GM13977 (cell line): ENCODE data around the gene FA2H.
"Not testable (repeated sequence)": the region's sequence is repeated elsewhere in the genome, so short reads cannot be mapped to it uniquely, and the experiment has no call there.

Source experiments
- DNase-seq: peaks from one replicate; pipeline ENCODE4 v3.0.0; 2012; ENCODE audit warnings: low spot score
- in situ Hi-C: fragments of 300-500 bp; cut with MboI; formaldehyde crosslinking; loops from one replicate; pipeline ENCODE4 v1.12.0; 2022; ENCODE audit warnings: low sequenced_read_pairs, low pct_unique_long_range_greater_than_20kb, mixed read lengths, inconsistent platforms; ENCODE audit not compliant: unreplicated experiment
- TF ChIP-seq, protein P1 (sequence below): IDR thresholded peaks from 2 replicates; pipeline ENCODE4 v1.5.1; 2012; ENCODE audit warnings: mild to moderate bottlenecking, control low read depth; ENCODE audit not compliant: insufficient read depth; ENCODE audit errors: extremely low read depth, missing control alignments

The FA2H gene

DNA sequence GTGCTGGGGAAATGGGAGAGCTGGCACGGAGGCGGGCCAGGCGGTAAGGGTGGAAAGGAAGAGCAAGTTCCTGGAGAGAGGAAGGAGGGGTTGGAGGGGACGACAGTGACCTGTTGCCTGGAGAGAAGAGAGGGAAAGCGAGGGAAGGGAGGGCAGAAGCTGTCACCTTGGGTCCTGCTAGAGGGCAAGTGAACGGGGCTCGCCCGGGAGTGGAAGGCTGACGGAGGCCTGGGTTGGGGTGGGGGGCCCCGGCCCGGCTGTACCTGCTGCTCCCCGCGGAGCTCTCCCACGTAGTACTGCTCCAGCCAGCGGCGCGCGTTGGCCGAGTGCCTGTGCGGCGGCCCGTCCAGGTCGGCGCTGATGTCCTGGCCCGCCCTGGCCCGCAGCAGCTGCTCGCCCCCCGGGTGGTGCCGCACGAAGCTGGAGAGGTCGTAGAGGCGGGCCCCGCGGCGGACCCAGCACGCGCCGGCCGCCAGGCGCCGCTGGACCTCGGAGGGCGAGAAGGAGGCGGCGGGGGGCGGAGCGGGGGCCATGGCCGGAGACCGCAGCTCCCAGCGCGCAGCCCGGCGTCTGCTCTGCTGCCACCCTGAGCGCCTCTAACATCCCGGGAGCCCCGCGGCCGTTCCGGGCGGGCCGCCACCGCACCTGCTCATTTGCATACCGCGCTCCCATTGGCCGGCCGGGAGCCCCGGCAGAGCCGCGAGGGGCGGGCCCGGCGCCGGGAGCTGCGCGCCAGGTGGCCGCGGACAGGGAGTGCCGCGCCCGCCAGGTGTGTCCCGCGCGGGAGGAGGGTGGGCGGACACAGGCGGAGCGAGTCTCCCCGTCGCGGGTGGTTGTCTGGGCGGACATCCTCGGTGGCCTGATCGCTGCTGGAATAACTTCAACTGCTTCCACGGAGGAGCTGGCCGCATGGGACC is at the start of gene FA2H:
Gene FA2H, minus strand, starts transcription at position 598 of the 917 bp plus-strand sequence. Its CDS starts 65 bp downstream, at position 533.
- DNase-seq, result peak; percentile 93
- in situ Hi-C loops, result no loop called here
- TF ChIP-seq, protein P1, sequence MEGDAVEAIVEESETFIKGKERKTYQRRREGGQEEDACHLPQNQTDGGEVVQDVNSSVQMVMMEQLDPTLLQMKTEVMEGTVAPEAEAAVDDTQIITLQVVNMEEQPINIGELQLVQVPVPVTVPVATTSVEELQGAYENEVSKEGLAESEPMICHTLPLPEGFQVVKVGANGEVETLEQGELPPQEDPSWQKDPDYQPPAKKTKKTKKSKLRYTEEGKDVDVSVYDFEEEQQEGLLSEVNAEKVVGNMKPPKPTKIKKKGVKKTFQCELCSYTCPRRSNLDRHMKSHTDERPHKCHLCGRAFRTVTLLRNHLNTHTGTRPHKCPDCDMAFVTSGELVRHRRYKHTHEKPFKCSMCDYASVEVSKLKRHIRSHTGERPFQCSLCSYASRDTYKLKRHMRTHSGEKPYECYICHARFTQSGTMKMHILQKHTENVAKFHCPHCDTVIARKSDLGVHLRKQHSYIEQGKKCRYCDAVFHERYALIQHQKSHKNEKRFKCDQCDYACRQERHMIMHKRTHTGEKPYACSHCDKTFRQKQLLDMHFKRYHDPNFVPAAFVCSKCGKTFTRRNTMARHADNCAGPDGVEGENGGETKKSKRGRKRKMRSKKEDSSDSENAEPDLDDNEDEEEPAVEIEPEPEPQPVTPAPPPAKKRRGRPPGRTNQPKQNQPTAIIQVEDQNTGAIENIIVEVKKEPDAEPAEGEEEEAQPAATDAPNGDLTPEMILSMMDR, result peak; percentile 52

- no peak for DNase-seq
- in situ Hi-C loops, result no loop called here
- TF ChIP-seq, protein P1, result no peak
Observed at GRCh38 chr16:74817851-74818250, 43.2 kb upstream of the FA2H start.

- TF ChIP-seq, protein P1, result peak; percentile 96
Observed at GRCh38 chr16:74813109-74813641, 38.6 kb upstream of the FA2H start.

DNA sequence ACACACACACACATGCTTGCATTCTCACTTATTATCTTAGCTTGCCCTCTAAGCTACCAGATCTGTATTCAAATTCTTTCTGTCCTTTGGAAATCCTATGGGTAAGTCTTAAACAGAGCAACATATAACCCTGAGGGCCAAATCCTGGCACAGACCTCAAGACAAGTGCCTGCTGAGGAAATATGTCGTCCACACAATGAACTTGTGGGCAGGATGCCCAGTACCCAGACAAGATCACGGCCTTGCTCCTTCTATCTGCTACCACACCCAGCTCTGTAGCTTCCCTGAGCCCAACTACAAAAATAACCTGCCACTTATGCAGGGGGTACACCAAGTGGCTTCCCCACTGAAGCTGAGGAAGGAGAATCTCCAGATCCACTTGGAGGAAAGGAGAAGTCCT is 37.3 kb upstream of the FA2H start:
- in situ Hi-C loops, result no loop called here
- TF ChIP-seq, protein P1, result no peak
- DNase-seq, result no peak

More at GRCh38 chr16:74813109-74813641, 38.6 kb upstream of the FA2H start:
- DNase-seq, result peak; percentile 87
- in situ Hi-C loops, result no loop called here

DNA sequence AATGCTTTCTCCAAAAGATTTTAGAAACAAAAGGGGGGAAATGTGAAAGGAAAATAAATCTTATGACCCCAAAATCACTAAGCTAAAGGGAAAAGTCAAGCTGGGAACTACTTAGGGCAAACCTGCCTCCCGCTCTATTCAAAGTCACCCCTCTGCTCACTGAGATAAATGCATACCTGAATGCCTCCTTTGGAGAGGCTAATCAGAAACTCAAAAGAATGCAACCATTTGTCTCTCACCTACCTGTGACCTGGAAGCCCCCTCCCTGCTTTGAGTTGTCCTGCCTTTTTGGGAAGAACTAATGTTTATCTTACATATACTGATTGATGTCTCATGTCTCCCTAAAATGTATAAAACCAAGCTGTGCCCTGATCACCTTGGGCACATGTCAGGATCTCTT is 36.6 kb upstream of the FA2H start:
- DNase-seq, in situ Hi-C loops: not testable (repeated sequence)

DNA sequence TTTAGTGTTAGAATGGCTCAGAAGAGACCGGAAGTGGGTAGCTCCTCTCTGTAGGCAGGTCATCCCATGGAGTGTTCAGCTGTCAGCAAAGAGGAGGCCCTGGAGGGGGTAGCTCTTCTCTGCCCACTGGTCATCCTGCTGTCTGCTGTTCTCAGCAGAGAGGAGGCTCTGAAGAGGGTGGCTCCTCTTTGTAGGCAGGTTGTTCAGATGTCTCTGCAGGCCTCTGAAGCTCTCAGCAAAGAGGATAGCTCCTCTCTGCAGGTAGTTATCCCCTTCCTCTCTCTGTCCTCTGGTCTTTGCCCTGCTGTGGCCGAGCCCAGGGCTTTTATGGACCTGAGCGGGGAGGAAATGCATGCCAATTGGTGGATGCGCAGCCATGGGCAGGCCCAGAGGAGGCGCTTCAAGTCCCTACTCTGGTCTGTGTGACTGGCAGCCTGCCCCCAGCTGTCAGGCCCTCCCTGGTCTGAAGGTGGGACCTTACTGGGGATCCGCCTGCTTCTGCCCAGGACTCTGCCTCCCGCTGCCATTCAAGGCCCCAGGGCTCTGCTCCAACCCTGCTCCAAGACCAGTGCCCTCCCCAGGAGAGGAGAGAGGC is 32.5 kb upstream of the FA2H start:
- no peak for DNase-seq
- TF ChIP-seq, protein P1, result no peak
- in situ Hi-C loops, result no loop called here
